Ascending aorta (tissue), 2 donors: ENCODE data around the gene ADAD1. TPM values are rescaled to one million over a fixed set of nuclear protein-coding genes. Genes with fewer than 3 reads are reported as not detected.

Experiments
- DNase-seq, 2 donors: peaks; one replicate each; pipeline ENCODE4 v3.0.0-alpha.2; 2019; ENCODE audit warnings: low spot score in 2 of 2
- H3K27ac ChIP-seq, 2 donors: fragments of 200-600 bp; sonication (generic); one replicate each; pipeline ENCODE4 v1.5.1; 2016 to 2017; ENCODE audit warnings: mild to moderate bottlenecking in 1 of 2
- H3K27me3 ChIP-seq: fragments of 200-600 bp; sonication (generic); one replicate; pipeline ENCODE4 v1.5.1; 2017
- H3K36me3 ChIP-seq, 2 donors: fragments of 200-600 bp; sonication (generic); one replicate each; pipeline ENCODE4 v1.5.1; 2016
- H3K4me1 ChIP-seq, 2 donors: fragments of 200-600 bp; sonication (generic); one replicate each; pipeline ENCODE4 v1.5.1; 2016 to 2017; ENCODE audit warnings: mild to moderate bottlenecking in 1 of 2
- H3K4me3 ChIP-seq, 2 donors: fragments of 200-600 bp; sonication (generic); one replicate each; pipeline ENCODE4 v1.5.1; 2016 to 2017; ENCODE audit warnings: mild to moderate bottlenecking in 1 of 2
- H3K9me3 ChIP-seq, 2 donors: fragments of 200-600 bp; sonication (generic); one replicate each; pipeline ENCODE4 v1.5.1; 2016
- intact Hi-C: fragments of 100-400 bp; cut with DNase I; formaldehyde crosslinking; loops from one replicate; pipeline ENCODE4 v1.15.1; 2023
- total RNA-seq: library from RNA; depleted of rRNA; stranded (reverse); fragments of >200 nt; gene quantifications from one replicate; pipeline ENCODE4 v1.1.0, GENCODE V29; 2016
- TF ChIP-seq, protein P1 (sequence below), 3 experiments: fragments of 200-600 bp in 2 of 3; fragments of 450-650 bp in 1 of 3; sonication (generic) in 2 of 3; IDR thresholded peaks; one replicate each; pipeline ENCODE4 v1.5.1; 2016 to 2019; ENCODE audit warnings: antibody characterized with exemption in 3 of 3, mild to moderate bottlenecking in 1 of 3, moderate library complexity in 1 of 3

ADAD1 gene
- total RNA-seq, 1 donor from 2014 or later: not detected

DNA sequence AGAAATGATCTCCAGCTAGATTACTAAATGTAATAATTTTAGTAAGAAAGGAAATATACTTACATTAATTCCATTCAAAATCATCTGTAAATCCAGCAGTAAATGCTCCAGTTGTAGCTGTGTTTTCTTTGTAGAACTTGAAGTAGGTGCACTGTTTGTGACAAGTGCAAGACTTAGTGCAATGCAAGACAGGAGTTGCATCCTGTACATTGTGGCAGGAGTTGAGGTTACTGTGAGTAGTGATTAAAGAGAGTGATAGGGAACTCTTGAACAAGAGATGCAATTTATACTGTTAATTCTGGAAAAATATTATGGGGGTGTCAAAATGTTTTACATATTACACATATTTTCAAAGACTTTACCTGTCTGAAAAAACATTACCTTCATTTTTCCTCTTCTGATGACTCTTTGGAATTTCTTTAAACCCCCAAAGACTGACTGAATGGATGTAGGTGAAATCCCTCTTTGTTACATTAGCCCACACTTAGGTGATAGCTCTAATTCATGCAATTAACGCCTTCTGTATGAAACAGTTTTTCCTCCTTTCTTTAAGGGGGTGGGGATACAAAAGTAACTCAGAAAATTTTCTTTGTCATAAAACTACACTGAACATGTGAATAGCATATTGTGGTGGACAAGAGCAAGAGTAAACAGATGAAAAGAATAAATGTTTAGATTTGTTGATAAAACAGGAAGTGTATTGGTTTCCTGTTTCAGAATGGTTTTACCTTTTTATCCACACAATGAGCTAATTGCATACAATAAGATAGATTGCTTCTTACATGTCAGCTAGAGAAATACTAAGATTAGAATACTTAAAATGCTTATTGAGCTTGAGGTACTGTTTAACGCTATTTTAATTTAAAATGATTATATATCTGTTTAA lies 77.7 kb downstream of the ADAD1 start, which contains the start of gene IL2:
Gene IL2, minus strand, starts transcription at position 495 of the 886 bp plus-strand sequence. Its CDS starts 285 bp downstream, at position 210.
- H3K27ac ChIP-seq: no peak within 1 kb of the TSS
- TF ChIP-seq, protein P1, sequence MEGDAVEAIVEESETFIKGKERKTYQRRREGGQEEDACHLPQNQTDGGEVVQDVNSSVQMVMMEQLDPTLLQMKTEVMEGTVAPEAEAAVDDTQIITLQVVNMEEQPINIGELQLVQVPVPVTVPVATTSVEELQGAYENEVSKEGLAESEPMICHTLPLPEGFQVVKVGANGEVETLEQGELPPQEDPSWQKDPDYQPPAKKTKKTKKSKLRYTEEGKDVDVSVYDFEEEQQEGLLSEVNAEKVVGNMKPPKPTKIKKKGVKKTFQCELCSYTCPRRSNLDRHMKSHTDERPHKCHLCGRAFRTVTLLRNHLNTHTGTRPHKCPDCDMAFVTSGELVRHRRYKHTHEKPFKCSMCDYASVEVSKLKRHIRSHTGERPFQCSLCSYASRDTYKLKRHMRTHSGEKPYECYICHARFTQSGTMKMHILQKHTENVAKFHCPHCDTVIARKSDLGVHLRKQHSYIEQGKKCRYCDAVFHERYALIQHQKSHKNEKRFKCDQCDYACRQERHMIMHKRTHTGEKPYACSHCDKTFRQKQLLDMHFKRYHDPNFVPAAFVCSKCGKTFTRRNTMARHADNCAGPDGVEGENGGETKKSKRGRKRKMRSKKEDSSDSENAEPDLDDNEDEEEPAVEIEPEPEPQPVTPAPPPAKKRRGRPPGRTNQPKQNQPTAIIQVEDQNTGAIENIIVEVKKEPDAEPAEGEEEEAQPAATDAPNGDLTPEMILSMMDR (IDR thresholded peaks at IDR 0.05): no peak
- H3K27me3 ChIP-seq: no peaks in the 10 kb centered on the region
- no peaks in the 10 kb centered on the region for H3K36me3 ChIP-seq
- no peak within 1 kb of the TSS for H3K4me3 ChIP-seq
- H3K4me1 ChIP-seq: no peaks in the 10 kb centered on the region
- no peaks in the 10 kb centered on the region for H3K9me3 ChIP-seq
- intact Hi-C loops: no loop called here
- DNase-seq: no peak

DNA sequence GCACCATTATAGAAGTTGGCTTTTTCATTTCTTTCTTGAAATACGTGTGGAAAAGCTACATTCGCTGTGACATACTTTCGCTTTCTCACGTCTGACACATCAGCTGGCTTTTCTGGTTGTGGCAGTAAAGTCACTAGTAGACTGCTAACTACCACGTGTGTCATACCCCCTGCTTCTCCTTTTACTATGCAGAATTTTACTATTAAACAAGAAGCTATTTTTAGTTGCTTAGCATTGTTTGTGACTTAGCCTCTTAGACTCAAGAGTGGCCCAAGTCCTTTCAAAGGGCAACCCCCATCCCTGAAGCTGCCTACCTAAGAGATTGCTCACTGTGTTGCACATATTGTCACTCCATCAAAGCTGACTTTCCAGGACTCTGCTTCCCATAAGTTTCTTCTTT lies 79.8 kb downstream of the ADAD1 start:
- H3K4me3 ChIP-seq: peak overlapping the region in 1 of 2 donors; percentile 7
- no peaks in the 10 kb centered on the region for H3K4me1 ChIP-seq
- no peaks in the 10 kb centered on the region for H3K9me3 ChIP-seq
- H3K36me3 ChIP-seq: no peaks in the 10 kb centered on the region
- no peaks in the 10 kb centered on the region for H3K27me3 ChIP-seq
- no peak for DNase-seq
- intact Hi-C loops: no loop called here
- no peak overlapping the region for H3K27ac ChIP-seq
- TF ChIP-seq, protein P1 (IDR thresholded peaks at IDR 0.05): no peak

DNA sequence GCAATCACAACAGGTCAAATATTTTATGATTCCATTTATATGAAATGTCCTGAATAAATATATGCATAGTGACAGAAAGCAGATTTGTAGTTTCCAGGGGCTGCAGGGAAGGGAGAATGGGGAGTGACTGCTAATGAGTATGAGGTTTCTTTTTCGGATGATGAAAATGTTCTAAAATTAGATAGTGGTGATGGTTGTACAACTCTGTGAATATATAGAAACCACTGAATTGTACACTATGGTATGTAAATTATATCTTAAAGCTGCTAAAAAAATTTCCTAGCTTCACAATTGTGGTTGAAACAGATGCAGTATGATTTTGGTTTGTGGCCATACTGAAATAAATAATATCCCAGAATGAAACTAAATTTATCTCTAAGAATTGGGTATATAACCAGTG lies 90.6 kb downstream of the ADAD1 start:
- H3K4me1 ChIP-seq: no peaks in the 10 kb centered on the region
- H3K4me3 ChIP-seq: no peak overlapping the region
- no peaks in the 10 kb centered on the region for H3K27me3 ChIP-seq
- intact Hi-C loops: no loop called here
- H3K9me3 ChIP-seq: no peaks in the 10 kb centered on the region
- H3K27ac ChIP-seq: no peak overlapping the region
- TF ChIP-seq, protein P1 (IDR thresholded peaks at IDR 0.05): no peak
- H3K36me3 ChIP-seq: no peaks in the 10 kb centered on the region
- DNase-seq: no peak

DNA sequence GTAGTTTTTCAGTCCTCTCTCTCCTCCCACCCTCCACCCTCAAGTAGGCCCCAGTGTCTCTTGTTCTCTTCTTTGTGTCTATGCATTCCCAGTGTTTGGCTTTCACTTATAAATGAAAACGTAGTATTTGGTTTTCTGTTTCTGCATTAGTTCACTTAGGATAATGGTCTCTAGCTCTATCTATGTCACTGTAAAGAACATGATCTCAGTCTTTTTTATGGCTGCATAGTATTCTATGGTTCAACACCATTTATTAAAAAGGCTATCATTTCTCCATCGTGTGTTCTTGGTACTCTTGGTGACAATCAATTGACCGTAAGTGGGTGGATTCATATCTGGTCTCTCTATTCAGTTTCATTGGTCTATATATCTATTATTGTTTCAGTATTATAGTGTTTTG lies 96.4 kb downstream of the ADAD1 start:
- Histone ChIP-seq H3K36me3 (no peaks in the 10 kb centered on the region), H3K9me3 (no peaks in the 10 kb centered on the region), H3K27ac (no peak overlapping the region), H3K4me3 (no peak overlapping the region), H3K27me3 (no peaks in the 10 kb centered on the region), H3K4me1 (no peaks in the 10 kb centered on the region)
- intact Hi-C loops: no loop called here
- TF ChIP-seq, protein P1 (IDR thresholded peaks at IDR 0.05): no peak
- no peak for DNase-seq

DNA sequence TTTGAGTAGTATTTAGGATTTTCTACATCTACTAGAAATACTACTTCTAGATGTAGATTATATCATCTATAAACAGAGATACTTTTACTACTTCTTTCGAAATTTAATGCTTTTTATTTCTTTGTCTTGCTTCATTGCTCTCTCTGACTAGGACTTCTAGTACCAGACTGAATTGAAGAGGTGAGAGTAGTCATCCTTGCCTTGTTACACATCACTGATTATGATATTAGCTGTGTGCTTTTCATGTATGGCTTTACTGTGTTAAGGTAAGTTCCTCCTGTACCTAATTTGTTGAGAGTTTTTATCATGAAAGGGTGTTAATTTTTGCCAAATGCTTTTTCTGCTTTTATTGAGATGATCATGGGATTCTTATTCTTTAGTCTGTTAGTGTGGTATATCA lies 97.3 kb downstream of the ADAD1 start:
- Histone ChIP-seq H3K27me3 (no peaks in the 10 kb centered on the region), H3K4me3 (no peak overlapping the region), H3K4me1 (no peaks in the 10 kb centered on the region), H3K36me3 (no peaks in the 10 kb centered on the region), H3K9me3 (no peaks in the 10 kb centered on the region), H3K27ac (no peak overlapping the region)
- TF ChIP-seq, protein P1 (IDR thresholded peaks at IDR 0.05): no peak
- no peak for DNase-seq
- intact Hi-C loops: no loop called here
